Measurements from ENCODE around the gene ZNF526.

ZNF526 gene

GRCh38 chr19:42173695-42174094, 46.4 kb upstream of the ZNF526 start:
- peaks cover 64 to 87% of the 10 kb centered on the region in 2 experiments for H3K27me3 ChIP-seq (ENCODE audit: control insufficient read depth in 1 of 2, insufficient read depth in 1 of 2, low read length in 2 of 2)
- no peak overlapping the region for H2BK12ac ChIP-seq (ENCODE audit: low read length in 2 of 2)
- no peak overlapping the region for H3K4me2 ChIP-seq (ENCODE audit: low read length, poor library complexity, severe bottlenecking)
- H2AFZ ChIP-seq (ENCODE audit: low read depth, low read length): no peak overlapping the region
- H2BK120ac ChIP-seq (ENCODE audit: low read depth, low read length): no peak overlapping the region
- no peak overlapping the region for H4K91ac ChIP-seq (ENCODE audit: low read length)
- H3K4ac ChIP-seq (ENCODE audit: low read depth in 1 of 2, low read length in 2 of 2): no peak overlapping the region
- H3K4me1 ChIP-seq (ENCODE audit: control insufficient read depth, insufficient read depth, low read depth, low read length): peaks cover 9% of the 10 kb centered on the region
- H3K36me3 ChIP-seq (ENCODE audit: control insufficient read depth in 1 of 2, insufficient read depth in 2 of 2, low read depth in 1 of 2, low read length in 2 of 2): no peaks in the 10 kb centered on the region
- no peak overlapping the region for H4K8ac ChIP-seq (ENCODE audit: low read length)
- H2AK5ac ChIP-seq (ENCODE audit: low read length, severe bottlenecking): no peak overlapping the region
- H3K9ac ChIP-seq (ENCODE audit: low read length): no peak overlapping the region
- H3K4me3 ChIP-seq (ENCODE audit: insufficient read depth in 1 of 2, low read depth in 1 of 2, low read length in 2 of 2): no peak overlapping the region
- H3K18ac ChIP-seq (ENCODE audit: low read depth in 1 of 2, low read length in 2 of 2): no peak overlapping the region
- no peaks in the 10 kb centered on the region for H3K9me3 ChIP-seq (ENCODE audit: control insufficient read depth, low read length)
- H3K23ac ChIP-seq (ENCODE audit: low read length in 2 of 2): no peak overlapping the region
- H3K27ac ChIP-seq (ENCODE audit: low read length, poor library complexity, severe bottlenecking): no peak overlapping the region
- DNase-seq: no peak
- no peaks in the 10 kb centered on the region for H3K79me1 ChIP-seq (replicated peaks; ENCODE audit: low read length, poor library complexity, severe bottlenecking)
- no peak overlapping the region for H2BK15ac ChIP-seq (ENCODE audit: low read depth, poor library complexity, severe bottlenecking)
- no peak overlapping the region for H2BK5ac ChIP-seq (ENCODE audit: low read depth, low read length, poor library complexity, severe bottlenecking)
- H3K14ac ChIP-seq (ENCODE audit: low read length in 2 of 2): no peak overlapping the region
- 95% methylated on average over 5 of the region's 5 CpGs for WGBS

DNA sequence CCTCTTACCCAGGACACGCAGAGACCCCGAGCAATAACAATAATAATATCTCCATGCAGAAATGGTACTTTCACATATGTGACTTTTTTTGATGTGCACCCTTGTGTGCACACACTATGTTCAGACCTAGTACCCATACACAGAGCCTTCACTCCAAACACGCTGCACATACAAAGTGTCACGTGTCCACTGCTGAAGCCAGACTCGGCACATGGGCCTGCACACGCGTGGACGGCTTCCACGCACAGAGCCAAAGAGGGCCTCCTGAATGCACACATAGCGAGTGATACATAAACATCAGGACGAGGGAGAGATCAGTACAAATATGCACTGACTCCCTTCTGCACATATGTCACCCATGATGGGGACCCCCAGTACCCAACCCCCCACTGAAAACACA, 45.9 kb upstream of the ZNF526 start:
- H3K27me3 ChIP-seq (ENCODE audit: control insufficient read depth in 1 of 2, insufficient read depth in 1 of 2, low read length in 2 of 2): peaks cover 69 to 87% of the 10 kb centered on the region in 2 experiments
- H2BK120ac ChIP-seq (ENCODE audit: low read depth, low read length): no peak overlapping the region
- no peak overlapping the region for H2BK5ac ChIP-seq (ENCODE audit: low read depth, low read length, poor library complexity, severe bottlenecking)
- H2BK12ac ChIP-seq (ENCODE audit: low read length in 2 of 2): no peak overlapping the region
- no peak overlapping the region for H2AFZ ChIP-seq (ENCODE audit: low read depth, low read length)
- H3K23ac ChIP-seq (ENCODE audit: low read length in 2 of 2): no peak overlapping the region
- no peaks in the 10 kb centered on the region for H3K36me3 ChIP-seq (ENCODE audit: control insufficient read depth in 1 of 2, insufficient read depth in 2 of 2, low read depth in 1 of 2, low read length in 2 of 2)
- H3K27ac ChIP-seq (ENCODE audit: low read length, poor library complexity, severe bottlenecking): no peak overlapping the region
- H4K8ac ChIP-seq (ENCODE audit: low read length): no peak overlapping the region
- no peak overlapping the region for H2BK15ac ChIP-seq (ENCODE audit: low read depth, poor library complexity, severe bottlenecking)
- H3K9me3 ChIP-seq (ENCODE audit: control insufficient read depth, low read length): no peaks in the 10 kb centered on the region
- DNase-seq: no peak
- H3K4me3 ChIP-seq (ENCODE audit: insufficient read depth in 1 of 2, low read depth in 1 of 2, low read length in 2 of 2): no peak overlapping the region
- H3K9ac ChIP-seq (ENCODE audit: low read length): no peak overlapping the region
- H3K4ac ChIP-seq (ENCODE audit: low read depth in 1 of 2, low read length in 2 of 2): no peak overlapping the region
- no peak overlapping the region for H2AK5ac ChIP-seq (ENCODE audit: low read length, severe bottlenecking)
- H4K91ac ChIP-seq (ENCODE audit: low read length): no peak overlapping the region
- no peaks in the 10 kb centered on the region for H3K79me1 ChIP-seq (replicated peaks; ENCODE audit: low read length, poor library complexity, severe bottlenecking)
- peaks cover 9% of the 10 kb centered on the region for H3K4me1 ChIP-seq (ENCODE audit: control insufficient read depth, insufficient read depth, low read depth, low read length)
- H3K18ac ChIP-seq (ENCODE audit: low read depth in 1 of 2, low read length in 2 of 2): no peak overlapping the region
- no peak overlapping the region for H3K4me2 ChIP-seq (ENCODE audit: low read length, poor library complexity, severe bottlenecking)
- no peak overlapping the region for H3K14ac ChIP-seq (ENCODE audit: low read length in 2 of 2)
- WGBS: 83% methylated on average over 11 of the region's 11 CpGs

GRCh38 chr19:42174958-42175734, 45.0 kb upstream of the ZNF526 start:
- H2BK12ac ChIP-seq (ENCODE audit: low read length in 2 of 2): no peak overlapping the region
- no peaks in the 10 kb centered on the region for H3K9me3 ChIP-seq (ENCODE audit: control insufficient read depth, low read length)
- no peak overlapping the region for H2BK5ac ChIP-seq (ENCODE audit: low read depth, low read length, poor library complexity, severe bottlenecking)
- H3K36me3 ChIP-seq (ENCODE audit: control insufficient read depth in 1 of 2, insufficient read depth in 2 of 2, low read depth in 1 of 2, low read length in 2 of 2): no peaks in the 10 kb centered on the region
- H3K4me3 ChIP-seq (ENCODE audit: insufficient read depth in 1 of 2, low read depth in 1 of 2, low read length in 2 of 2): peak overlapping the region in 1 of 2 experiments; percentile 79
- H2AK5ac ChIP-seq (ENCODE audit: low read length, severe bottlenecking): no peak overlapping the region
- DNase-seq: no peak
- peaks cover 78 to 87% of the 10 kb centered on the region in 2 experiments for H3K27me3 ChIP-seq (ENCODE audit: control insufficient read depth in 1 of 2, insufficient read depth in 1 of 2, low read length in 2 of 2)
- no peak overlapping the region for H4K91ac ChIP-seq (ENCODE audit: low read length)
- H3K27ac ChIP-seq (ENCODE audit: low read length, poor library complexity, severe bottlenecking): no peak overlapping the region
- H3K4ac ChIP-seq (ENCODE audit: low read depth in 1 of 2, low read length in 2 of 2): no peak overlapping the region
- H2BK15ac ChIP-seq (ENCODE audit: low read depth, poor library complexity, severe bottlenecking): no peak overlapping the region
- H3K18ac ChIP-seq (ENCODE audit: low read depth in 1 of 2, low read length in 2 of 2): no peak overlapping the region
- H3K4me1 ChIP-seq (ENCODE audit: control insufficient read depth, insufficient read depth, low read depth, low read length): peaks cover 9% of the 10 kb centered on the region
- H3K4me2 ChIP-seq (ENCODE audit: low read length, poor library complexity, severe bottlenecking): no peak overlapping the region
- WGBS: 28% methylated on average over 6 of the region's 6 CpGs
- H2AFZ ChIP-seq (ENCODE audit: low read depth, low read length): no peak overlapping the region
- no peak overlapping the region for H2BK120ac ChIP-seq (ENCODE audit: low read depth, low read length)
- no peaks in the 10 kb centered on the region for H3K79me1 ChIP-seq (replicated peaks; ENCODE audit: low read length, poor library complexity, severe bottlenecking)
- no peak overlapping the region for H3K14ac ChIP-seq (ENCODE audit: low read length in 2 of 2)
- no peak overlapping the region for H3K23ac ChIP-seq (ENCODE audit: low read length in 2 of 2)
- H3K9ac ChIP-seq (ENCODE audit: low read length): peak overlapping the region; percentile 71
- no peak overlapping the region for H4K8ac ChIP-seq (ENCODE audit: low read length)

DNA sequence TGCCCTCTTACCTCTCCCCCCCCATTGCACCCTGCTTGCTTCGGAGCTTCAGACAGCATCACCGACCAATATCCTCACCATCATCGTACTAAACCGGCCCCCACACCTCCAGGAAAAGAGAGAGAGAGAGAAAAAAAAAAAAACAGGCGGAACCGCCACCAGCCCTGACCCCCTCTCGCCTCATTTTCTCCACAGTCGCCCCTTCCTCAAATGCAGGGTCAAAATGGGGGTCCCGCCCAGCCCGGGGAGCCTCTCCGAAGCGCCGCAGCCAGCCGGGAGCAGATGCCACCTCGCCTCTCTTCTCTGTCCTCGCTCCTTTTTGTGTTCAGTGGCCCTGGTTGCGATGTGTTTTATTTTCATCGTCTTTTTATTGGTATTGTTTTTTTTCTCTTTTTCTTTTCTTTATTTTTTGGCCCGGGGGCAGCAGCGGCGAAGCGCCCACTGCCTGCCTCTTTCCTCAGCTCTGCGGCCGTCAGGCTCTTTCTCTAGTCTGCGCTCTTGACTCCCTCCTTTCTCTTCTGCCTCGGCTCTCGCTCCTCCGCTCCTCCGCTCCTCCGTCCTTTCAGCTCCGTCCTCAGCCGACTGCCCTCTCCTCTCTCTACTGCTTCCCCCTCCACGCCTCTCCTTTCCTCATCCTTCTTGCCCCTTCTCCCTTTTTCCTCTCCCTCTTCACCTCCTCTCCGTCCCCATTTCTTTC, 44.0 kb upstream of the ZNF526 start:
- peak overlapping the region; percentile 71 for H3K9ac ChIP-seq (ENCODE audit: low read length)
- no peak overlapping the region for H2BK15ac ChIP-seq (ENCODE audit: low read depth, poor library complexity, severe bottlenecking)
- H3K4me1 ChIP-seq (ENCODE audit: control insufficient read depth, insufficient read depth, low read depth, low read length): peaks cover 9% of the 10 kb centered on the region
- no peak overlapping the region for H3K14ac ChIP-seq (ENCODE audit: low read length in 2 of 2)
- no peak overlapping the region for H2BK5ac ChIP-seq (ENCODE audit: low read depth, low read length, poor library complexity, severe bottlenecking)
- no peak overlapping the region for H2AK5ac ChIP-seq (ENCODE audit: low read length, severe bottlenecking)
- peak; percentile 45 for DNase-seq
- no peak overlapping the region for H3K27ac ChIP-seq (ENCODE audit: low read length, poor library complexity, severe bottlenecking)
- H4K8ac ChIP-seq (ENCODE audit: low read length): no peak overlapping the region
- H3K4me2 ChIP-seq (ENCODE audit: low read length, poor library complexity, severe bottlenecking): peak overlapping the region; percentile 83
- H4K91ac ChIP-seq (ENCODE audit: low read length): no peak overlapping the region
- H3K27me3 ChIP-seq (ENCODE audit: control insufficient read depth in 1 of 2, insufficient read depth in 1 of 2, low read length in 2 of 2): peaks cover 84 to 87% of the 10 kb centered on the region in 2 experiments
- no peak overlapping the region for H3K4ac ChIP-seq (ENCODE audit: low read depth in 1 of 2, low read length in 2 of 2)
- no peak overlapping the region for H2BK12ac ChIP-seq (ENCODE audit: low read length in 2 of 2)
- H3K4me3 ChIP-seq (ENCODE audit: insufficient read depth in 1 of 2, low read depth in 1 of 2, low read length in 2 of 2): peak overlapping the region; percentile 3 to 79
- H2BK120ac ChIP-seq (ENCODE audit: low read depth, low read length): no peak overlapping the region
- H3K18ac ChIP-seq (ENCODE audit: low read depth in 1 of 2, low read length in 2 of 2): no peak overlapping the region
- no peaks in the 10 kb centered on the region for H3K36me3 ChIP-seq (ENCODE audit: control insufficient read depth in 1 of 2, insufficient read depth in 2 of 2, low read depth in 1 of 2, low read length in 2 of 2)
- 3% methylated on average over 25 of the region's 34 CpGs for WGBS
- no peaks in the 10 kb centered on the region for H3K9me3 ChIP-seq (ENCODE audit: control insufficient read depth, low read length)
- no peaks in the 10 kb centered on the region for H3K79me1 ChIP-seq (replicated peaks; ENCODE audit: low read length, poor library complexity, severe bottlenecking)
- H3K23ac ChIP-seq (ENCODE audit: low read length in 2 of 2): no peak overlapping the region
- no peak overlapping the region for H2AFZ ChIP-seq (ENCODE audit: low read depth, low read length)
